ENCODE results near the gene EFCAB13.

GRCh38 chr17:47276444-47276843 lies 47.3 kb upstream of the EFCAB13 start:
- TF ChIP-seq EZH2 (IDR thresholded peaks at IDR 0.05; ENCODE audit: low read length, unreplicated experiment) = no peak
- no peak for TF ChIP-seq CTCF (conservative IDR thresholded peaks at IDR 0.05; ENCODE audit: low read depth, low read length)
- no peak for TF ChIP-seq EZH2phosphoT487 (IDR thresholded peaks at IDR 0.05; ENCODE audit: borderline replicate concordance, low read length)
